Measurements from ENCODE around the gene WNT8B. TPM values are rescaled to one million over a fixed set of nuclear protein-coding genes. Genes with fewer than 3 reads are reported as not detected.

Gene WNT8B
- total and polyA plus RNA-seq, 2 experiments from 2014 or later, result not detected

DNA sequence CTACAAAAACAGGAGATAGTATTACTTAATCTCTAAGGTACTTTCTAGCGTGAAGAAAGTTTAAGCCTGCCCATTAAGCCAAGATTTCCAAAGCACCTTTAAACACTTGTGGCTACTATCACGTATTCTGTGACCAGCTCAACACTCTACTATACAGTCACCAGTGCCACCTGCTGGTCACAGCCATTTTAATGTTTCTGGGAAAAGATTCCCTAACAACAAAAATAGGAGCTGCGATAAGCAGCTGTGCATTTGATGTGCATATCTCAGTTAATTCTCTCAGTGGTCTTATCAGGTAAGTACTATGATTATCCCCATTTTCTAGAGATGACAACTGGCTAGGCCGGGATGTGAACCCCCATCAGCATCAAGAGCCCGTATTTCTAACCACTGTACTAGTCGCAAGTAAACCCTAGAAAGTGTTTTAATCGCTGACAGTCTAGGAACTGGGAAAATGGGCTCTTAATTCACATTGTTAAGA, 56.0 kb downstream of the WNT8B start:
- Histone ChIP-seq H3K9me3 (ENCODE audit: low read depth) (no peaks in the 10 kb centered on the region), H3K27me3 (peaks cover 11% of the 10 kb centered on the region), H3K4me3 (peak overlapping the region; percentile 28), H3K4me1 (ENCODE audit: low read depth) (no peaks in the 10 kb centered on the region), H3K27ac (no peak overlapping the region), H3K36me3 (peaks cover under 1% of the 10 kb centered on the region)
- TF ChIP-seq, protein P1, sequence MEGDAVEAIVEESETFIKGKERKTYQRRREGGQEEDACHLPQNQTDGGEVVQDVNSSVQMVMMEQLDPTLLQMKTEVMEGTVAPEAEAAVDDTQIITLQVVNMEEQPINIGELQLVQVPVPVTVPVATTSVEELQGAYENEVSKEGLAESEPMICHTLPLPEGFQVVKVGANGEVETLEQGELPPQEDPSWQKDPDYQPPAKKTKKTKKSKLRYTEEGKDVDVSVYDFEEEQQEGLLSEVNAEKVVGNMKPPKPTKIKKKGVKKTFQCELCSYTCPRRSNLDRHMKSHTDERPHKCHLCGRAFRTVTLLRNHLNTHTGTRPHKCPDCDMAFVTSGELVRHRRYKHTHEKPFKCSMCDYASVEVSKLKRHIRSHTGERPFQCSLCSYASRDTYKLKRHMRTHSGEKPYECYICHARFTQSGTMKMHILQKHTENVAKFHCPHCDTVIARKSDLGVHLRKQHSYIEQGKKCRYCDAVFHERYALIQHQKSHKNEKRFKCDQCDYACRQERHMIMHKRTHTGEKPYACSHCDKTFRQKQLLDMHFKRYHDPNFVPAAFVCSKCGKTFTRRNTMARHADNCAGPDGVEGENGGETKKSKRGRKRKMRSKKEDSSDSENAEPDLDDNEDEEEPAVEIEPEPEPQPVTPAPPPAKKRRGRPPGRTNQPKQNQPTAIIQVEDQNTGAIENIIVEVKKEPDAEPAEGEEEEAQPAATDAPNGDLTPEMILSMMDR (IDR thresholded peaks at IDR 0.05; ENCODE audit: low read depth, low read length), result peak; percentile 63
- peak; percentile 72 to 84 for DNase-seq (ENCODE audit: low read depth in 1 of 2, low spot score in 1 of 2)

DNA sequence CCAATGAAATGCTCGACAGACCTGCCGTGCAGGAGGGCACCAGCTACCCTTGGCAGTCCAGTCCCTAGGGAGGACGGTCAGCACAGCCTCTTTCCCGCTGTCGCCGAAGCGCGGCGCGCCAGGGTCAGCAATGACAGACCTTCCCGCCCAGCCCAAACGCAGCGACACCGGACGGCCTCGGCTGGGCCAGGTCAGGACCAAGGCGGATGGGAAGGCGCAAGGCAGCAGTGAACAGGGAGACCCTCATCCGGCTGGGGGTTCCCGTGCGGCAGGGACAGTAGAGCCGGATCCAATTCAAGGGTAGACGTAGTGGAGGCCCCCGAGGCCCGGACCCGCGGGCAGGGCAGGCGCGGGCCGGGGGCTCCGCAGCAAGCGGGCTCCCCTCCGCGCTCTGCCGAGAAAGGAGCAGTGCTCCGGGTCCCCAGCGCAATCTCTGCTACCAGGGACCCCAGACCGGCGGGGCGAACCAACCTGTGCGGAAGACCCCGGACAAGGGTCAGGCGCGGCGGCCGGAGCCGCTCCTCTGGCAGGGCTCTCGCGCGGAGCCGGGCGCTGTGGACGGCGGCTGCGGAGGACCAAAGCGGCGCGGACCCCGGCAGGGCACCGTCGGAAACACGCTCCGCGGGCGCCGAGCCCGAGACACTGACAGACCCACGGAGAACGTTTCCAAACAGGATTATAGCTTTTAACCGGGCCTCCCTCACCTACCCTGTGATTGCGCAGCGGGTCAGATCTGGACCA, 56.7 kb downstream of the WNT8B start, which contains the start of gene SEC31B:
TSS of gene SEC31B (minus strand) at position 551 of the 741 bp plus-strand sequence. CDS start 2,909 bp downstream, outside the sequence.
- TF ChIP-seq, protein P1 (IDR thresholded peaks at IDR 0.05; ENCODE audit: low read depth, low read length), result no peak
- Histone ChIP-seq H3K27ac (no peak within 1 kb of the TSS), H3K4me1 (ENCODE audit: low read depth) (no peaks in the 10 kb centered on the region), H3K9me3 (ENCODE audit: low read depth) (no peaks in the 10 kb centered on the region), H3K36me3 (peaks cover 6% of the 10 kb centered on the region), H3K27me3 (peaks cover 11% of the 10 kb centered on the region), H3K4me3 (peak within 1 kb of the TSS; percentile 28)
- DNase-seq (ENCODE audit: low read depth in 1 of 2, low spot score in 1 of 2), result peak in 1 of 2 donors; percentile 77

DNA sequence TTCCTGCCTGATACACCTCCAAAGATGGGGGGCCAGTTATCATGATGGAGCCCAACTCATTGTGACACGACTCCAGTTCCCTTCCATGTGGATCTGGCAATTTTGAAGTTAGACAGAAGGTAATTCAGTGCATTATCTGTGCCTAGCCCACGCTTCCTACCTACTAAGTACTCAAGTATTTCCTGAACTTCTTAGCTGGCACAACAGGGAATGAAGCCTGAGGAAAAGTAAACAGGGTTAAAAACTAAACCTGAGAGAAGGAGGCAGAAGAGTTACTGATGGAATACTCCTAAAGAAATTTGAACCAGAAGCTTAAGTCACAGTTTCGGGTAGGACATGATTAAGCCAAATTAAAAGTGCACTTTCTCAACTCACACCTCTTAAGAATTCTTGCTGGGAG, 58.0 kb downstream of the WNT8B start:
- peaks cover 11% of the 10 kb centered on the region for H3K27me3 ChIP-seq

DNA sequence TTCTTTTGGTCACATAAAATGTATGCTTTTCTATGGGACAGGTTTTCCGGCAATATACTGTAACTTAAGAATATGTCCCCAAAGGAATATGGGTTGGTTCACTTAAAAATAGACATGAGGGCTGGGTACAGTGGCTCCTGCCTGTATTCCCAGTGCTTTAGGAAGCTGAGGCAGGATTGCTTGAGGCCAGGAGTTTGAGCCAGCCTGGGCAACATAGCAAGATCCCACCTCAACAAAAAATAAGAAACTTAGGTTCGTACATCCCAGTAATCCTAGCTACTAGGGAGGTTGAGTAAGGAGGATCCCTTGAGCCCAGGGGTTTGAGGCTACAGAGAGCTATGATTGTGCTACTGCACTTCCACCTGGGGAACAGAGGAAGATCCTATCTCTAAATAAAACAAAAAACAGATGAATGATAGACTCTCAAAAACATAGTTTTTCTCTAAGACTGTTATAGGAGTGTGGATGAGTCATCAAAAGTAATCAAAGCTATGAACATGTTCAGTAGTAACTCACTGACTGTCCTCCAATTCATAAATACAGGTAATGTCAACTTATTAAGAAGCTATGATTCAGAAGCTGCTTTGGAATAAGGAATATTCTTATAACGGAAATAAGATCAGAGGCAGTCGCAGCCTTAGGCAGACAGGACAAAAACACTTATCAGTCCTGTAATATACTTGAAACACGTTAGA, 59.4 kb downstream of the WNT8B start:
- H3K27ac ChIP-seq, result no peak overlapping the region
- no peak for DNase-seq (ENCODE audit: low read depth in 1 of 2, low spot score in 1 of 2)
- no peaks in the 10 kb centered on the region for H3K9me3 ChIP-seq (ENCODE audit: low read depth)
- TF ChIP-seq, protein P1 (IDR thresholded peaks at IDR 0.05; ENCODE audit: low read depth, low read length), result no peak
- peaks cover 11% of the 10 kb centered on the region for H3K27me3 ChIP-seq
- no peak overlapping the region for H3K4me3 ChIP-seq
- H3K36me3 ChIP-seq, result peaks cover 27% of the 10 kb centered on the region
- H3K4me1 ChIP-seq (ENCODE audit: low read depth), result no peaks in the 10 kb centered on the region

More for the DNA sequence above, 58.0 kb downstream of the WNT8B start:
- H3K4me1 ChIP-seq (ENCODE audit: low read depth), result no peaks in the 10 kb centered on the region
- TF ChIP-seq, protein P1 (IDR thresholded peaks at IDR 0.05; ENCODE audit: low read depth, low read length), result no peak
- peaks cover 14% of the 10 kb centered on the region for H3K36me3 ChIP-seq
- peak in 1 of 2 donors; percentile 48 for DNase-seq (ENCODE audit: low read depth in 1 of 2, low spot score in 1 of 2)
- H3K9me3 ChIP-seq (ENCODE audit: low read depth), result no peaks in the 10 kb centered on the region
- no peak overlapping the region for H3K4me3 ChIP-seq
- H3K27ac ChIP-seq, result no peak overlapping the region

DNA sequence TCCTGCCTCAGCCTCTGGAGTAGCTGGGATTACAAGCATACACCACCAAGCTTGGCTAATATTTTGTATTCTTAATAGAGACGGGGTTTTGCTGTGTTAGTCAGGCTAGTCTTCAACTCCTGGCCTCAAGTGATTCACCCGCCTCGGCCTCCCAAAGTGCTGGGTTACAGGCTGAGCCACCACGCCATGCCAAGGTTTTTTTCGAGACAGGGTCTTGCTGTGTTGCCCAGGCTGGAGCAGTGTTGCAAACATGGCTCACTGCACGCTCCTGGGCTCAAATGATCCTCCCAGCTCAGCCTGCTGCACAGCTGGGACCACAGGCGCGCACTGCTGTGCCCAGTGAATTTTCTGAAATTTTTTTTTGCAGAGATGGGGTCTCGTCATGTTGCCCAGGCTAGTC, 60.1 kb downstream of the WNT8B start:
- peaks cover 27% of the 10 kb centered on the region for H3K36me3 ChIP-seq
- no peaks in the 10 kb centered on the region for H3K9me3 ChIP-seq (ENCODE audit: low read depth)
- no peak overlapping the region for H3K27ac ChIP-seq
- H3K27me3 ChIP-seq, result peaks cover 11% of the 10 kb centered on the region
- TF ChIP-seq, protein P1 (IDR thresholded peaks at IDR 0.05; ENCODE audit: low read depth, low read length), result no peak
- H3K4me1 ChIP-seq (ENCODE audit: low read depth), result no peaks in the 10 kb centered on the region
- DNase-seq (ENCODE audit: low read depth in 1 of 2, low spot score in 1 of 2), result no peak
- no peak overlapping the region for H3K4me3 ChIP-seq
